CD1c-positive myeloid dendritic cell (primary cell): Measurements from ENCODE around the gene CCDC134.

Experiments used
- DNase-seq: peaks from one replicate; pipeline ENCODE4 v3.0.0-alpha.2; 2016; ENCODE audit errors: extremely low spot score

Gene CCDC134

GRCh38 chr22:41800348-41801146, at the start of gene CCDC134:
Gene CCDC134 (plus strand): TSS chr22:41800679. CDS start chr22:41808891, 8,212 bp downstream.
- peak; percentile 95 for DNase-seq

- no peak for DNase-seq
Observed at GRCh38 chr22:41752011-41752970, 48.2 kb upstream of the CCDC134 start.

- DNase-seq, result no peak
Observed at GRCh38 chr22:41753984-41754383, 46.5 kb upstream of the CCDC134 start.

- DNase-seq, result peak; percentile 21
Observed at GRCh38 chr22:41757502-41757901, 43.0 kb upstream of the CCDC134 start.

GRCh38 chr22:41758231-41758630, 42.2 kb upstream of the CCDC134 start:
- DNase-seq, result no peak

GRCh38 chr22:41762980-41763779, 37.3 kb upstream of the CCDC134 start:
- DNase-seq, result peak; percentile 19

GRCh38 chr22:41766476-41766875, 34.0 kb upstream of the CCDC134 start:
- DNase-seq, result no peak

- peak; percentile 87 for DNase-seq
Observed at GRCh38 chr22:41768430-41768829, 32.0 kb upstream of the CCDC134 start.

- peak; percentile 21 for DNase-seq
Observed at GRCh38 chr22:41770715-41771468, 29.6 kb upstream of the CCDC134 start.

GRCh38 chr22:41772198-41772597, 28.3 kb upstream of the CCDC134 start:
- no peak for DNase-seq

GRCh38 chr22:41772645-41773044, 27.8 kb upstream of the CCDC134 start:
- no peak for DNase-seq

- no peak for DNase-seq
Observed at GRCh38 chr22:41775338-41775737, 25.1 kb upstream of the CCDC134 start.

- no peak for DNase-seq
Observed at GRCh38 chr22:41775976-41776375, 24.5 kb upstream of the CCDC134 start.

- DNase-seq, result no peak
Observed at GRCh38 chr22:41776381-41776780, 24.1 kb upstream of the CCDC134 start.

- peak; percentile 64 for DNase-seq
Observed at GRCh38 chr22:41777749-41778425, 22.6 kb upstream of the CCDC134 start.

GRCh38 chr22:41779929-41780505, 20.5 kb upstream of the CCDC134 start:
- no peak for DNase-seq

GRCh38 chr22:41780746-41781505, 19.6 kb upstream of the CCDC134 start:
- peak; percentile 93 for DNase-seq

GRCh38 chr22:41781507-41781906, 19.0 kb upstream of the CCDC134 start:
- no peak for DNase-seq

- no peak for DNase-seq
Observed at GRCh38 chr22:41782316-41782715, 18.2 kb upstream of the CCDC134 start.
